ENCODE data around the gene PTPRN. TPM values are rescaled to one million over a fixed set of nuclear protein-coding genes. Genes with fewer than 3 reads are reported as not detected.

PTPRN gene
- total and polyA plus RNA-seq, 2 of the 4 experiments (the other 2 are of a cell fraction): 5.2 to 22.0 TPM

GRCh38 chr2:219284501-219285372 is 24.5 kb downstream of the PTPRN start (continued):
- TF ChIP-seq CTCF (conservative IDR thresholded peaks at IDR 0.05; ENCODE audit: low read depth, low read length): no peak

GRCh38 chr2:219282943-219283581 is 26.1 kb downstream of the PTPRN start:
- H3K4me1 ChIP-seq (ENCODE audit: control insufficient read depth, insufficient read depth, low read length): peaks cover 14% of the 10 kb centered on the region
- POLR2A ChIA-PET (ENCODE audit: unreplicated experiment): interaction anchor here (1.0 kb wide), 1 partner anchor 107 kb away, joined by 3 read pairs; the partner anchor contains the start of gene CNPPD1
- BruUV-seq (replicated peaks): no TSS peak
- H3K4ac ChIP-seq (ENCODE audit: low read depth, low read length): no peak overlapping the region
- DNase-seq (no peak), ATAC-seq (ENCODE audit: low read depth) (no peak)
- H2BK20ac ChIP-seq (ENCODE audit: low read depth, low read length): no peak overlapping the region
- H3K27me3 ChIP-seq (ENCODE audit: control insufficient read depth, insufficient read depth, low read length): no peaks in the 10 kb centered on the region
- H2BK120ac ChIP-seq (ENCODE audit: low read depth, low read length): no peak overlapping the region
- H3K9me1 ChIP-seq (ENCODE audit: insufficient read depth, low read length): peaks cover 5% of the 10 kb centered on the region
- no peak overlapping the region for H3K14ac ChIP-seq (replicated peaks; ENCODE audit: low read depth, low read length)
- no peak overlapping the region for H4K8ac ChIP-seq (ENCODE audit: low read depth in 2 of 2, low read length in 2 of 2)
- H2BK5ac ChIP-seq (ENCODE audit: low read depth, low read length, poor library complexity, severe bottlenecking): no peak overlapping the region
- intact Hi-C loops (cut with micrococcal nuclease) (no loop called here), dilution Hi-C loops (cut with HindIII; ENCODE audit: low sequenced_read_pairs, unreplicated experiment) (no loop called here), in situ Hi-C loops (cut with MboI; ENCODE audit: low sequenced_read_pairs) (no loop called here)
- H3K36me3 ChIP-seq (ENCODE audit: control insufficient read depth, insufficient read depth, low read length): peaks cover 57% of the 10 kb centered on the region
- no peak overlapping the region for H4K5ac ChIP-seq (ENCODE audit: low read depth, low read length)
- no peak overlapping the region for H3K9ac ChIP-seq (ENCODE audit: low read depth, low read length)
- no peak overlapping the region for H3K4me3 ChIP-seq (ENCODE audit: insufficient read depth, low read depth, low read length)
- no peak overlapping the region for H2AFZ ChIP-seq (replicated peaks; ENCODE audit: low read length, poor library complexity)
- WGBS, 2 experiments (ENCODE audit: extremely low coverage in 2 of 2, insufficient read length in 1 of 2): no CpG with 5 or more reads among the region's 17 CpGs
- no peak overlapping the region for H2AK9ac ChIP-seq (replicated peaks; ENCODE audit: low read depth, low read length, poor library complexity)
- peaks cover 6% of the 10 kb centered on the region; the same call in 1 of the 2 replicates for H4K20me1 ChIP-seq (ENCODE audit: insufficient read depth, low read length)
- H3K18ac ChIP-seq (ENCODE audit: low read depth, low read length): no peak overlapping the region
- H4K91ac ChIP-seq (ENCODE audit: insufficient read depth, low read depth, low read length): no peak overlapping the region
- H3K27ac ChIP-seq (ENCODE audit: insufficient read depth, low read length): no peak overlapping the region
- no peak overlapping the region for H3K56ac ChIP-seq (ENCODE audit: extremely low read depth, insufficient read depth, low read length)
- no peak overlapping the region for H3K4me2 ChIP-seq (ENCODE audit: low read depth, low read length)
- no peaks in the 10 kb centered on the region for H3K9me3 ChIP-seq (ENCODE audit: control insufficient read depth, insufficient read depth, low read length)
- CTCF ChIA-PET: interaction anchor here (2.8 kb wide), 1 partner anchor 12 kb away, joined by 11 read pairs; no protein-coding TSS in a partner anchor
- H3K79me1 ChIP-seq (ENCODE audit: low read depth in 1 of 2, low read length in 2 of 2): peaks cover 16 to 30% of the 10 kb centered on the region in 2 experiments
- no peak overlapping the region for H2BK15ac ChIP-seq (ENCODE audit: low read depth, low read length)
- TF ChIP-seq RCOR1 (IDR thresholded peaks at IDR 0.05; ENCODE audit: insufficient replicate concordance, low read length) (no peak), FOS (IDR thresholded peaks at IDR 0.05; ENCODE audit: low read depth, low read length) (no peak)
- no peak overlapping the region for H2AK5ac ChIP-seq (ENCODE audit: low read depth, low read length)
- no peak overlapping the region for H3K23ac ChIP-seq (ENCODE audit: low read depth, low read length)
